ENCODE measurements around the gene DISP2.
A peak's percentile ranks its signal among the peaks of the same experiment; 100 is the strongest.

DISP2 gene

GRCh38 chr15:40379853-40380252 is 21.8 kb downstream of the DISP2 start:
- no peak for TF ChIP-seq ISL1 (CRISPR knock-in tag; IDR thresholded peaks at IDR 0.05)
- TF ChIP-seq GLIS3 (CRISPR knock-in tag; IDR thresholded peaks at IDR 0.05): no peak
- no peak for TF ChIP-seq ZFP30 (CRISPR knock-in tag; IDR thresholded peaks at IDR 0.05)
- no peak for TF ChIP-seq OSR1 (CRISPR knock-in tag; IDR thresholded peaks at IDR 0.05)
- no peak for TF ChIP-seq SNAI2 (CRISPR knock-in tag; IDR thresholded peaks at IDR 0.05)
- no peak for TF ChIP-seq CSRNP3 (CRISPR knock-in tag; IDR thresholded peaks at IDR 0.05)
- no peak for TF ChIP-seq TCF4 (CRISPR knock-in tag; IDR thresholded peaks at IDR 0.05; ENCODE audit: borderline replicate concordance)
- no peak for TF ChIP-seq TOX (CRISPR knock-in tag; IDR thresholded peaks at IDR 0.05; ENCODE audit: borderline replicate concordance)
- no peak for TF ChIP-seq ZNF565 (CRISPR knock-in tag; conservative IDR thresholded peaks at IDR 0.05; ENCODE audit: low read depth)
- TF ChIP-seq POU6F1 (CRISPR knock-in tag; IDR thresholded peaks at IDR 0.05; ENCODE audit: borderline replicate concordance, low read depth): no peak
- peak; percentile 74 for ATAC-seq

GRCh38 chr15:40380636-40381035 is 22.6 kb downstream of the DISP2 start:
- TF ChIP-seq SNAI2 (CRISPR knock-in tag; IDR thresholded peaks at IDR 0.05) (no peak), ZNF70 (CRISPR knock-in tag; IDR thresholded peaks at IDR 0.05) (no peak), ZFP30 (CRISPR knock-in tag; IDR thresholded peaks at IDR 0.05) (no peak), OSR1 (CRISPR knock-in tag; IDR thresholded peaks at IDR 0.05) (no peak), ZNF8 (CRISPR knock-in tag; IDR thresholded peaks at IDR 0.05) (no peak), RARB (CRISPR knock-in tag; IDR thresholded peaks at IDR 0.05) (no peak)
- ATAC-seq: no peak

- TF ChIP-seq ISL1 (CRISPR knock-in tag; IDR thresholded peaks at IDR 0.05): no peak
- no peak for TF ChIP-seq ZNF70 (CRISPR knock-in tag; IDR thresholded peaks at IDR 0.05)
- TF ChIP-seq ZFP30 (CRISPR knock-in tag; IDR thresholded peaks at IDR 0.05): no peak
- no peak for TF ChIP-seq OSR1 (CRISPR knock-in tag; IDR thresholded peaks at IDR 0.05)
- no peak for TF ChIP-seq GLIS3 (CRISPR knock-in tag; IDR thresholded peaks at IDR 0.05)
- no peak for TF ChIP-seq TSHZ2 (CRISPR knock-in tag; IDR thresholded peaks at IDR 0.05)
- no peak for TF ChIP-seq PPARA (CRISPR knock-in tag; IDR thresholded peaks at IDR 0.05; ENCODE audit: borderline replicate concordance)
- TF ChIP-seq PATZ1 (CRISPR knock-in tag; IDR thresholded peaks at IDR 0.05; ENCODE audit: borderline replicate concordance): no peak
- no peak for TF ChIP-seq BACH2 (CRISPR knock-in tag; IDR thresholded peaks at IDR 0.05; ENCODE audit: borderline replicate concordance)
- TF ChIP-seq ESRRG (CRISPR knock-in tag; IDR thresholded peaks at IDR 0.05): no peak
- TF ChIP-seq CSDC2 (CRISPR knock-in tag; IDR thresholded peaks at IDR 0.05): no peak
- no peak for TF ChIP-seq RARB (CRISPR knock-in tag; IDR thresholded peaks at IDR 0.05)
- TF ChIP-seq CSRNP3 (CRISPR knock-in tag; IDR thresholded peaks at IDR 0.05): no peak
- no peak for TF ChIP-seq ZNF565 (CRISPR knock-in tag; conservative IDR thresholded peaks at IDR 0.05; ENCODE audit: low read depth)
- no peak for TF ChIP-seq ZC3H10 (CRISPR knock-in tag; IDR thresholded peaks at IDR 0.05)
- TF ChIP-seq ARNTL (CRISPR knock-in tag; IDR thresholded peaks at IDR 0.05; ENCODE audit: borderline replicate concordance, low read depth): no peak
- no peak for TF ChIP-seq ZFP3 (CRISPR knock-in tag; IDR thresholded peaks at IDR 0.05)
- no peak for ATAC-seq
These were observed 24.0 kb downstream of the DISP2 start for GRCh38 chr15:40381818-40382529.

All from SK-N-SH treated with all-trans-retinoic acid at 6 μM for 48 hours (cell line).